Kidney tubule cell (primary cell): ENCODE measurements around the gene LOXL3.

Source experiments
- DNase-seq: peaks from one replicate; pipeline ENCODE4 v3.0.0-alpha.2; 2018; ENCODE audit warnings: low spot score

The LOXL3 gene

GRCh38 chr2:74553892-74554819 lies at the start of gene LOXL3, which contains the start of gene DOK1:
Gene LOXL3 (minus strand): TSS chr2:74553942. CDS start chr2:74552634, 1,308 bp downstream.
Gene DOK1 (plus strand): TSS chr2:74554720. CDS start chr2:74554755, 35 bp downstream.
- peak; percentile 81 for DNase-seq

GRCh38 chr2:74602586-74603281 lies 49.0 kb upstream of the LOXL3 start:
- peak; percentile 64 for DNase-seq

- no peak for DNase-seq
Observed at GRCh38 chr2:74599676-74600075, 45.9 kb upstream of the LOXL3 start.

GRCh38 chr2:74597410-74597809 lies 43.7 kb upstream of the LOXL3 start:
- DNase-seq, result no peak

- no peak for DNase-seq
Observed at GRCh38 chr2:74596584-74596983, 42.8 kb upstream of the LOXL3 start.

- no peak for DNase-seq
Observed at GRCh38 chr2:74593826-74594772, 40.4 kb upstream of the LOXL3 start.

- no peak for DNase-seq
Observed at GRCh38 chr2:74588664-74589063, 34.9 kb upstream of the LOXL3 start.

- DNase-seq, result peak; percentile 72
Observed at GRCh38 chr2:74587664-74588277, 34.0 kb upstream of the LOXL3 start.

- no peak for DNase-seq
Observed at GRCh38 chr2:74585406-74586185, 31.9 kb upstream of the LOXL3 start.

- DNase-seq, result peak; percentile 41
Observed at GRCh38 chr2:74584088-74584645, 30.4 kb upstream of the LOXL3 start.

- DNase-seq, result peak; percentile 70
Observed at GRCh38 chr2:74583504-74583903, 29.8 kb upstream of the LOXL3 start.

GRCh38 chr2:74582184-74582583 lies 28.4 kb upstream of the LOXL3 start:
- DNase-seq, result no peak

- no peak for DNase-seq
Observed at GRCh38 chr2:74581463-74581862, 27.7 kb upstream of the LOXL3 start.

- no peak for DNase-seq
Observed at GRCh38 chr2:74578408-74578807, 24.7 kb upstream of the LOXL3 start.

- DNase-seq, result no peak
Observed at GRCh38 chr2:74577448-74577847, 23.7 kb upstream of the LOXL3 start.

- DNase-seq, result no peak
Observed at GRCh38 chr2:74576863-74577229, 23.1 kb upstream of the LOXL3 start.

GRCh38 chr2:74576211-74576862 lies 22.6 kb upstream of the LOXL3 start:
- no peak for DNase-seq

- no peak for DNase-seq
Observed at GRCh38 chr2:74575320-74575719, 21.6 kb upstream of the LOXL3 start.

- peak; percentile 30 for DNase-seq
Observed at GRCh38 chr2:74573747-74574562, 20.2 kb upstream of the LOXL3 start.
